ENCODE data around the gene ZNHIT6.

- TF ChIP-seq, protein P1, sequence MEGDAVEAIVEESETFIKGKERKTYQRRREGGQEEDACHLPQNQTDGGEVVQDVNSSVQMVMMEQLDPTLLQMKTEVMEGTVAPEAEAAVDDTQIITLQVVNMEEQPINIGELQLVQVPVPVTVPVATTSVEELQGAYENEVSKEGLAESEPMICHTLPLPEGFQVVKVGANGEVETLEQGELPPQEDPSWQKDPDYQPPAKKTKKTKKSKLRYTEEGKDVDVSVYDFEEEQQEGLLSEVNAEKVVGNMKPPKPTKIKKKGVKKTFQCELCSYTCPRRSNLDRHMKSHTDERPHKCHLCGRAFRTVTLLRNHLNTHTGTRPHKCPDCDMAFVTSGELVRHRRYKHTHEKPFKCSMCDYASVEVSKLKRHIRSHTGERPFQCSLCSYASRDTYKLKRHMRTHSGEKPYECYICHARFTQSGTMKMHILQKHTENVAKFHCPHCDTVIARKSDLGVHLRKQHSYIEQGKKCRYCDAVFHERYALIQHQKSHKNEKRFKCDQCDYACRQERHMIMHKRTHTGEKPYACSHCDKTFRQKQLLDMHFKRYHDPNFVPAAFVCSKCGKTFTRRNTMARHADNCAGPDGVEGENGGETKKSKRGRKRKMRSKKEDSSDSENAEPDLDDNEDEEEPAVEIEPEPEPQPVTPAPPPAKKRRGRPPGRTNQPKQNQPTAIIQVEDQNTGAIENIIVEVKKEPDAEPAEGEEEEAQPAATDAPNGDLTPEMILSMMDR (optimal IDR thresholded peaks at IDR 0.05 in 1 of 3, IDR thresholded peaks at IDR 0.05 in 1 of 3, conservative IDR thresholded peaks at IDR 0.05 in 1 of 3; ENCODE audit: extremely low read depth in 1 of 3, insufficient read depth in 2 of 3, low read length in 3 of 3), result no peak
- no peak for TF ChIP-seq EZH2 (IDR thresholded peaks at IDR 0.05; ENCODE audit: low read length)
Measured at GRCh38 chr1:85624361-85624760, 83.9 kb downstream of the ZNHIT6 start.
